GM12891 (cell line): ENCODE results near the gene LCMT2.

Experiments used
- POLR2A ChIP-seq: IDR thresholded peaks from 2 replicates; pipeline ENCODE4 v1.6.1; 2011; ENCODE audit warnings: low read depth, low read length, control low read depth
- POLR2AphosphoS5 ChIP-seq: IDR thresholded peaks from 2 replicates; pipeline ENCODE4 v1.6.1; 2011; ENCODE audit warnings: low read depth, low read length, control low read depth
- SPI1 ChIP-seq: IDR thresholded peaks from 2 replicates; pipeline ENCODE4 v1.6.1; 2011; ENCODE audit warnings: low read depth, low read length, control low read depth

GRCh38 chr15:43299411-43299810, 31.0 kb downstream of the LCMT2 start:
- no peak for TF ChIP-seq SPI1
- no peak for TF ChIP-seq POLR2A
- TF ChIP-seq POLR2AphosphoS5 = no peak
